B cell (primary cell): ENCODE measurements around the gene PTX3. TPM values are rescaled to one million over a fixed set of nuclear protein-coding genes. Genes with fewer than 3 reads are reported as not detected.

Source experiments
- ATAC-seq: fragments of 200-7000 bp; cut with Tn5 transposase; one replicate; pipeline ENCODE4 v1.10.0; 2021; ENCODE audit warnings: low read depth, mild to moderate bottlenecking, moderate number of reproducible peaks, moderate library complexity
- CTCF ChIA-PET: fragments of 350-600 bp; sonication (Branson Sonifier 250); formaldehyde crosslinking; loops from one replicate; lab custom pipeline; 2021; ENCODE audit warnings: antibody characterized with exemption, inconsistent platforms; lab: Charles Lee
- POLR2A ChIA-PET: fragments of 350-600 bp; sonication (Branson Sonifier 250); formaldehyde crosslinking; loops from one replicate; lab custom pipeline; 2021; ENCODE audit warnings: antibody characterized with exemption; lab: Charles Lee
- DNase-seq: peaks from one replicate; pipeline ENCODE4 v3.0.0; 2013
- H2AFZ ChIP-seq: 2 replicates; pipeline ENCODE4 v1.6.1; 2012; ENCODE audit warnings: mild to moderate bottlenecking, low read depth, low read length; ENCODE audit not compliant: insufficient read depth, poor library complexity, severe bottlenecking
- H3K27ac ChIP-seq, 2 donors: 1 replicate in 1 of 2; 2 replicates in 1 of 2; pipeline ENCODE4 v1.5.1; 2012 to 2013; ENCODE audit warnings: low read length in 2 of 2, mild to moderate bottlenecking in 2 of 2, moderate library complexity in 1 of 2
- H3K27me3 ChIP-seq, 4 experiments: fragments of 200-600 bp in 1 of 4; sonication (generic) in 1 of 4; replicated peaks in 1 of 4; 1 replicate in 2 of 4; 2 replicates in 2 of 4; pipeline versions ENCODE4 v1.6.1 to v1.7.0; 2013 to 2016; ENCODE audit warnings: low read length in 3 of 4, mild to moderate bottlenecking in 2 of 4, mixed read lengths in 1 of 4, moderate library complexity in 1 of 4; ENCODE audit not compliant: insufficient read depth in 4 of 4, control insufficient read depth in 3 of 4; ENCODE audit errors: control extremely low read depth in 1 of 4
- H3K36me3 ChIP-seq, 2 experiments: replicated peaks in 1 of 2; 1 replicate in 1 of 2; 2 replicates in 1 of 2; pipeline versions ENCODE4 v1.6.1 to v1.7.1; 2013; ENCODE audit warnings: low read length in 1 of 2; ENCODE audit not compliant: insufficient read depth in 2 of 2, control insufficient read depth in 1 of 2; ENCODE audit errors: control extremely low read depth in 1 of 2, extremely low read depth in 1 of 2
- H3K4me1 ChIP-seq, 2 donors: fragments of 200-600 bp in 1 of 2; sonication (generic) in 1 of 2; 1 replicate in 1 of 2; 2 replicates in 1 of 2; pipeline versions ENCODE4 v1.5.1 to v1.6.1; 2013 to 2017; ENCODE audit warnings: low read length in 2 of 2; ENCODE audit not compliant: control insufficient read depth in 2 of 2, insufficient read depth in 2 of 2
- H3K4me2 ChIP-seq: replicated peaks from 2 replicates; pipeline ENCODE3; 2012; ENCODE audit warnings: mild to moderate bottlenecking, low read depth, low read length; ENCODE audit not compliant: poor library complexity, severe bottlenecking
- H3K4me3 ChIP-seq, 5 experiments: fragments of 200-600 bp in 1 of 5; sonication (generic) in 1 of 5; 1 replicate in 3 of 5; 2 replicates in 2 of 5; pipeline versions ENCODE4 v1.5.1 to v1.7.0; 2011 to 2016; ENCODE audit warnings: low read length in 4 of 5, mild to moderate bottlenecking in 4 of 5, low read depth in 2 of 5, control low read depth in 1 of 5, moderate library complexity in 1 of 5; ENCODE audit not compliant: insufficient read depth in 1 of 5; ENCODE audit errors: control extremely low read depth in 1 of 5, extremely low read depth in 1 of 5
- H3K79me2 ChIP-seq: fragments of 200-600 bp; sonication (generic); one replicate; pipeline ENCODE4 v1.6.0; 2016; ENCODE audit warnings: low read length; ENCODE audit not compliant: control insufficient read depth, insufficient read depth
- H3K9ac ChIP-seq: fragments of 200-600 bp; sonication (generic); 2 replicates; pipeline ENCODE4 v1.6.1; 2017; ENCODE audit warnings: mild to moderate bottlenecking, low read length, moderate library complexity
- H3K9me3 ChIP-seq, 3 donors: one replicate each; pipeline versions ENCODE4 v1.6.1 to v1.7.1; 2013; ENCODE audit warnings: low read length in 2 of 3; ENCODE audit not compliant: control insufficient read depth in 2 of 3, insufficient read depth in 1 of 3; ENCODE audit errors: control extremely low read depth in 1 of 3
- H4K20me1 ChIP-seq: 2 replicates; pipeline ENCODE4 v1.6.0; 2012; ENCODE audit warnings: mild to moderate bottlenecking, low read length; ENCODE audit not compliant: insufficient read depth, control insufficient read depth, poor library complexity, severe bottlenecking
- H3K27ac Mint-ChIP-seq: one replicate; pipeline ENCODE4 v1.8.0; 2021; ENCODE audit warnings: mixed read lengths
- H3K27me3 Mint-ChIP-seq: one replicate; pipeline ENCODE4 v1.8.0; 2021; ENCODE audit warnings: mixed read lengths
- H3K4me1 Mint-ChIP-seq: one replicate; pipeline ENCODE4 v1.8.0; 2021; ENCODE audit warnings: mixed read lengths
- H3K4me3 Mint-ChIP-seq: one replicate; pipeline ENCODE4 v1.8.0; 2021; ENCODE audit warnings: mixed read lengths
- H3K9me3 Mint-ChIP-seq: one replicate; pipeline ENCODE4 v1.8.0; 2022; ENCODE audit warnings: mixed read lengths; ENCODE audit not compliant: insufficient read depth
- CTCF ChIP-seq: fragments of 200-600 bp; IDR thresholded peaks from one replicate; pipeline ENCODE4 v1.8.0; 2022; ENCODE audit warnings: antibody characterized with exemption, mild to moderate bottlenecking
- EZH2 ChIP-seq: IDR thresholded peaks from 2 replicates; pipeline ENCODE4 v1.6.1; 2012; ENCODE audit warnings: borderline replicate concordance, low read depth, mild to moderate bottlenecking, moderate library complexity, low read length; ENCODE audit not compliant: insufficient read depth, poor library complexity, severe bottlenecking
- WGBS: methylation state at CpG from one replicate; pipeline ENCODE4 v1.1.5; 2013; ENCODE audit warnings: missing lambda C conversion rate; ENCODE audit not compliant: insufficient coverage; 5-methylcytosine and 5-hydroxymethylcytosine counted together
- intact Hi-C: fragments of 100-400 bp; cut with micrococcal nuclease; formaldehyde crosslinking; loops from one replicate; pipeline ENCODE4 v1.10.0; 2022
- polyA plus RNA-seq: library from polyadenylated mRNA; depleted of rRNA; stranded (reverse); fragments of >200 nt; gene quantifications from 2 replicates; pipeline ENCODE4 v1.2.3, GENCODE V29; 2012
- total RNA-seq, 2 donors: library from RNA; stranded (reverse); fragments of 120-200 nt in 1 of 2; gene quantifications; 1 replicate in 1 of 2; 2 replicates in 1 of 2; pipeline versions ENCODE4 v1.2.3 to v1.2.4, GENCODE V29; 2013 to 2022

The PTX3 gene
- total and polyA plus RNA-seq, 2 donors (not counting 1 experiment from before 2014, with no cell fraction given), result 0.37 to 0.40 TPM

GRCh38 chr3:157445857-157446256 is 9.2 kb downstream of the PTX3 start:
- no peak overlapping the region for H3K27ac Mint-ChIP-seq
- ChIA-PET POLR2A (no interaction called here), CTCF (no interaction called here)
- intact Hi-C loops, result no loop called here
- H3K4me1 Mint-ChIP-seq, result no peaks in the 10 kb centered on the region
- H3K4me1 ChIP-seq, result no peaks in the 10 kb centered on the region
- no peak overlapping the region for H3K27ac ChIP-seq
- no peaks in the 10 kb centered on the region for H3K27me3 Mint-ChIP-seq
- no peaks in the 10 kb centered on the region for H3K79me2 ChIP-seq
- no peak overlapping the region for H2AFZ ChIP-seq
- no peak overlapping the region for H3K9ac ChIP-seq
- H3K27me3 ChIP-seq, result no peaks in the 10 kb centered on the region
- no peaks in the 10 kb centered on the region for H4K20me1 ChIP-seq
- H3K4me3 ChIP-seq, result no peak overlapping the region
- no peak overlapping the region for H3K4me2 ChIP-seq
- no peaks in the 10 kb centered on the region for H3K36me3 ChIP-seq
- no peak for ATAC-seq
- WGBS, result no CpG with 5 or more reads among the region's 1 CpG
- H3K9me3 ChIP-seq, result no peaks in the 10 kb centered on the region
- H3K9me3 Mint-ChIP-seq, result no peaks in the 10 kb centered on the region
- no peak for DNase-seq
- no peak overlapping the region for H3K4me3 Mint-ChIP-seq
- TF ChIP-seq CTCF, result no peak
- TF ChIP-seq EZH2, result no peak

GRCh38 chr3:157447026-157447694 is 10.5 kb downstream of the PTX3 start:
- Histone ChIP-seq H3K4me1 (no peaks in the 10 kb centered on the region), H3K79me2 (no peaks in the 10 kb centered on the region), H3K9ac (no peak overlapping the region), H3K9me3 (no peaks in the 10 kb centered on the region), H2AFZ (no peak overlapping the region), H3K4me2 (no peak overlapping the region), H4K20me1 (no peaks in the 10 kb centered on the region), H3K4me3 (no peak overlapping the region), H3K27me3 (no peaks in the 10 kb centered on the region), H3K36me3 (no peaks in the 10 kb centered on the region), H3K27ac (no peak overlapping the region)
- DNase-seq (no peak), ATAC-seq (no peak)
- intact Hi-C loops, result no loop called here
- ChIA-PET POLR2A (no interaction called here), CTCF (no interaction called here)
- Mint-ChIP-seq H3K4me3 (no peak overlapping the region), H3K27ac (no peak overlapping the region), H3K27me3 (peaks cover 2% of the 10 kb centered on the region), H3K4me1 (no peaks in the 10 kb centered on the region), H3K9me3 (no peaks in the 10 kb centered on the region)
- no peak for TF ChIP-seq EZH2
- no CpG with 5 or more reads among the region's 3 CpGs for WGBS
